H1 (cell line): ENCODE measurements around the gene ADAMTS17. TPM values are rescaled to one million over a fixed set of nuclear protein-coding genes. Genes with fewer than 3 reads are reported as not detected.

Experiments
- CBX5 ChIP-seq: fragments of 300-800, 300-1000 bp; sonication (generic); IDR thresholded peaks from 2 replicates; pipeline ENCODE4 v1.7.1; 2016; ENCODE audit warnings: antibody characterized with exemption, low read length, low read depth
- CHD7 ChIP-seq: fragments of 300-600 bp; sonication (generic); IDR thresholded peaks from 2 replicates; pipeline ENCODE4 v1.7.1; 2012; ENCODE audit warnings: low read length, moderate library complexity, mild to moderate bottlenecking, inconsistent platforms; ENCODE audit not compliant: insufficient replicate concordance
- CREB1 ChIP-seq: IDR thresholded peaks from 2 replicates; pipeline ENCODE4 v1.6.1; 2012; ENCODE audit warnings: inconsistent platforms
- FOSL1 ChIP-seq: IDR thresholded peaks from 2 replicates; pipeline ENCODE4 v1.6.1; 2011; ENCODE audit warnings: mild to moderate bottlenecking, low read depth, low read length, moderate library complexity; ENCODE audit not compliant: insufficient read depth
- HDAC2 ChIP-seq, 2 experiments: fragments of 300-600 bp in 1 of 2; sonication (generic) in 1 of 2; IDR thresholded peaks; 2 replicates each; pipeline ENCODE4 v1.6.1; 2011 to 2012; ENCODE audit warnings: low read depth in 2 of 2, low read length in 2 of 2, mild to moderate bottlenecking in 2 of 2, moderate library complexity in 2 of 2, borderline replicate concordance in 1 of 2, inconsistent platforms in 1 of 2
- KDM1A ChIP-seq: fragments of 200-600, 300-600 bp; sonication (generic); IDR thresholded peaks from 2 replicates; pipeline ENCODE4 v1.7.1; 2016; ENCODE audit warnings: mild to moderate bottlenecking, low read length, borderline replicate concordance
- SP2 ChIP-seq: IDR thresholded peaks from 2 replicates; pipeline ENCODE4 v1.6.1; 2012; ENCODE audit warnings: mild to moderate bottlenecking, low read length, inconsistent platforms
- polyA plus RNA-seq, 7 experiments: library from polyadenylated mRNA; depleted of rRNA in 3 of 7; stranded (reverse) in 5 of 7; unstranded in 2 of 7; fragments of >200 nt in 5 of 7; fragments of 200-250 nt in 2 of 7; gene quantifications; 1 replicate in 5 of 7; 2 replicates in 1 of 7; 4 replicates in 1 of 7; pipeline versions ENCODE4 v1.2.1 to v1.2.3, GENCODE V29; 2011 to 2013; ENCODE audit warnings: missing spikeins in 2 of 7, mixed read lengths in 2 of 7
- total RNA-seq: library from RNA; stranded (reverse); fragmentation: NEBNext Ultra II Directional; extraction: Animal tissue kit (Norgen Biotek cat#: 25700); gene quantifications from 2 replicates; pipeline ENCODE4 v1.2.1, GENCODE V29; 2021

The ADAMTS17 gene
- total and polyA plus RNA-seq, 2 of the 8 experiments (the other 6 are each of a cell fraction or from before 2014, with no cell fraction given) = 0.51 to 1.7 TPM

GRCh38 chr15:100341750-100342560 is at the start of gene ADAMTS17 (continued):
- TF ChIP-seq CHD7 (no peak), HDAC2 (IDR thresholded peaks at IDR 0.05; ENCODE audit: borderline replicate concordance in 1 of 2, low read depth in 2 of 2, low read length in 2 of 2) (peak; percentile 96 to 98), CREB1 (peak; percentile 81), CBX5 (no peak), SP2 (no peak), FOSL1 (no peak), KDM1A (no peak)
